B cell (primary cell): ENCODE data around the gene CLASRP. TPM values are rescaled to one million over a fixed set of nuclear protein-coding genes. Genes with fewer than 3 reads are reported as not detected.

Experiments
- ATAC-seq: fragments of 200-7000 bp; cut with Tn5 transposase; one replicate; pipeline ENCODE4 v1.10.0; 2021; ENCODE audit warnings: low read depth, mild to moderate bottlenecking, moderate number of reproducible peaks, moderate library complexity
- CTCF ChIA-PET: fragments of 350-600 bp; sonication (Branson Sonifier 250); formaldehyde crosslinking; loops from one replicate; lab custom pipeline; 2021; ENCODE audit warnings: antibody characterized with exemption, inconsistent platforms; lab: Charles Lee
- POLR2A ChIA-PET: fragments of 350-600 bp; sonication (Branson Sonifier 250); formaldehyde crosslinking; loops from one replicate; lab custom pipeline; 2021; ENCODE audit warnings: antibody characterized with exemption; lab: Charles Lee
- DNase-seq: peaks from one replicate; pipeline ENCODE4 v3.0.0; 2013
- H2AFZ ChIP-seq: 2 replicates; pipeline ENCODE4 v1.6.1; 2012; ENCODE audit warnings: mild to moderate bottlenecking, low read depth, low read length; ENCODE audit not compliant: insufficient read depth, poor library complexity, severe bottlenecking
- H3K27ac ChIP-seq, 2 donors: 1 replicate in 1 of 2; 2 replicates in 1 of 2; pipeline ENCODE4 v1.5.1; 2012 to 2013; ENCODE audit warnings: low read length in 2 of 2, mild to moderate bottlenecking in 2 of 2, moderate library complexity in 1 of 2
- H3K27me3 ChIP-seq, 4 experiments: fragments of 200-600 bp in 1 of 4; sonication (generic) in 1 of 4; replicated peaks in 1 of 4; 1 replicate in 2 of 4; 2 replicates in 2 of 4; pipeline versions ENCODE4 v1.6.1 to v1.7.0; 2013 to 2016; ENCODE audit warnings: low read length in 3 of 4, mild to moderate bottlenecking in 2 of 4, mixed read lengths in 1 of 4, moderate library complexity in 1 of 4; ENCODE audit not compliant: insufficient read depth in 4 of 4, control insufficient read depth in 3 of 4; ENCODE audit errors: control extremely low read depth in 1 of 4
- H3K36me3 ChIP-seq, 2 experiments: replicated peaks in 1 of 2; 1 replicate in 1 of 2; 2 replicates in 1 of 2; pipeline versions ENCODE4 v1.6.1 to v1.7.1; 2013; ENCODE audit warnings: low read length in 1 of 2; ENCODE audit not compliant: insufficient read depth in 2 of 2, control insufficient read depth in 1 of 2; ENCODE audit errors: control extremely low read depth in 1 of 2, extremely low read depth in 1 of 2
- H3K4me1 ChIP-seq, 2 donors: fragments of 200-600 bp in 1 of 2; sonication (generic) in 1 of 2; 1 replicate in 1 of 2; 2 replicates in 1 of 2; pipeline versions ENCODE4 v1.5.1 to v1.6.1; 2013 to 2017; ENCODE audit warnings: low read length in 2 of 2; ENCODE audit not compliant: control insufficient read depth in 2 of 2, insufficient read depth in 2 of 2
- H3K4me2 ChIP-seq: replicated peaks from 2 replicates; pipeline ENCODE3; 2012; ENCODE audit warnings: mild to moderate bottlenecking, low read depth, low read length; ENCODE audit not compliant: poor library complexity, severe bottlenecking
- H3K4me3 ChIP-seq, 5 experiments: fragments of 200-600 bp in 1 of 5; sonication (generic) in 1 of 5; 1 replicate in 3 of 5; 2 replicates in 2 of 5; pipeline versions ENCODE4 v1.5.1 to v1.7.0; 2011 to 2016; ENCODE audit warnings: low read length in 4 of 5, mild to moderate bottlenecking in 4 of 5, low read depth in 2 of 5, control low read depth in 1 of 5, moderate library complexity in 1 of 5; ENCODE audit not compliant: insufficient read depth in 1 of 5; ENCODE audit errors: control extremely low read depth in 1 of 5, extremely low read depth in 1 of 5
- H3K79me2 ChIP-seq: fragments of 200-600 bp; sonication (generic); one replicate; pipeline ENCODE4 v1.6.0; 2016; ENCODE audit warnings: low read length; ENCODE audit not compliant: control insufficient read depth, insufficient read depth
- H3K9ac ChIP-seq: fragments of 200-600 bp; sonication (generic); 2 replicates; pipeline ENCODE4 v1.6.1; 2017; ENCODE audit warnings: mild to moderate bottlenecking, low read length, moderate library complexity
- H3K9me3 ChIP-seq, 3 donors: one replicate each; pipeline versions ENCODE4 v1.6.1 to v1.7.1; 2013; ENCODE audit warnings: low read length in 2 of 3; ENCODE audit not compliant: control insufficient read depth in 2 of 3, insufficient read depth in 1 of 3; ENCODE audit errors: control extremely low read depth in 1 of 3
- H4K20me1 ChIP-seq: 2 replicates; pipeline ENCODE4 v1.6.0; 2012; ENCODE audit warnings: mild to moderate bottlenecking, low read length; ENCODE audit not compliant: insufficient read depth, control insufficient read depth, poor library complexity, severe bottlenecking
- H3K27ac Mint-ChIP-seq: one replicate; pipeline ENCODE4 v1.8.0; 2021; ENCODE audit warnings: mixed read lengths
- H3K27me3 Mint-ChIP-seq: one replicate; pipeline ENCODE4 v1.8.0; 2021; ENCODE audit warnings: mixed read lengths
- H3K4me1 Mint-ChIP-seq: one replicate; pipeline ENCODE4 v1.8.0; 2021; ENCODE audit warnings: mixed read lengths
- H3K4me3 Mint-ChIP-seq: one replicate; pipeline ENCODE4 v1.8.0; 2021; ENCODE audit warnings: mixed read lengths
- H3K9me3 Mint-ChIP-seq: one replicate; pipeline ENCODE4 v1.8.0; 2022; ENCODE audit warnings: mixed read lengths; ENCODE audit not compliant: insufficient read depth
- CTCF ChIP-seq: fragments of 200-600 bp; IDR thresholded peaks from one replicate; pipeline ENCODE4 v1.8.0; 2022; ENCODE audit warnings: antibody characterized with exemption, mild to moderate bottlenecking
- EZH2 ChIP-seq: IDR thresholded peaks from 2 replicates; pipeline ENCODE4 v1.6.1; 2012; ENCODE audit warnings: borderline replicate concordance, low read depth, mild to moderate bottlenecking, moderate library complexity, low read length; ENCODE audit not compliant: insufficient read depth, poor library complexity, severe bottlenecking
- WGBS: methylation state at CpG from one replicate; pipeline ENCODE4 v1.1.5; 2013; ENCODE audit warnings: missing lambda C conversion rate; ENCODE audit not compliant: insufficient coverage; 5-methylcytosine and 5-hydroxymethylcytosine counted together
- intact Hi-C: fragments of 100-400 bp; cut with micrococcal nuclease; formaldehyde crosslinking; loops from one replicate; pipeline ENCODE4 v1.10.0; 2022
- polyA plus RNA-seq: library from polyadenylated mRNA; depleted of rRNA; stranded (reverse); fragments of >200 nt; gene quantifications from 2 replicates; pipeline ENCODE4 v1.2.3, GENCODE V29; 2012
- total RNA-seq, 2 donors: library from RNA; stranded (reverse); fragments of 120-200 nt in 1 of 2; gene quantifications; 1 replicate in 1 of 2; 2 replicates in 1 of 2; pipeline versions ENCODE4 v1.2.3 to v1.2.4, GENCODE V29; 2013 to 2022

Gene CLASRP
- total and polyA plus RNA-seq, 2 donors (not counting 1 experiment from before 2014, with no cell fraction given), result 234 to 285 TPM

DNA sequence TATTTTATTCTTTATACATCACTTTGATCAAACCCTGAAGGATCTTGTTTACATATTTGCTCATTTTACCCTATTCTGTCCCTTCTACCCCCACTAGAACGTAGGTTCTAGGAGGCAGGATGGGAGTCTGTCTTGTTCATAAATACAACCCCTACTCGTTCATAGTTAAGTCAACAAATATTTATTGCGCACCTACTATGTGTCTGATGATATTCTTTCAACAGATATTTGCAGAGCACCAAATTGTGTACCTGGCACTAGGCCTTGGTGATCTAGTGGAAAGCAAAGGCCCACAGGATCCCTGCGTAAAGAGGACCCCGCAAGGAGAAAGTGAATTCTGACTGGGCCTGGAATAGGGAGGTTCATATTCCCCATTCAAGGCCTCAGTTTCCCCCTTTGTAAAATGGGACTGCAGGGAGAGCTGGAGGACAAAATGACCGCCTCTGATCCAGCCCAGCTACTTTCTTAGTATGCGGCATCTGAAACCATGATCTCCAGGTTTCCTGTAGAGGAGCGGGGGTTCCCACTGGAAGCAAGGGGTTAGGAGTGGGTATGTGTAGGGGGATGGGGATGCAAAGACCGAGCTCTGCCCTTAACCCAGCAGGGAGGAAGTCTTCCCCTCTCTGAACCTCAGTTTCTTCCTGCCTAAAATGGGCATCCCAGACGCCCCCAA lies 39.7 kb downstream of the CLASRP start:
- Mint-ChIP-seq H3K9me3 (no peaks in the 10 kb centered on the region), H3K27ac (peak overlapping the region; percentile 94), H3K27me3 (no peaks in the 10 kb centered on the region), H3K4me3 (peak overlapping the region; percentile 98), H3K4me1 (peaks cover 54% of the 10 kb centered on the region)
- peaks cover 42 to 57% of the 10 kb centered on the region in 2 donors for H3K4me1 ChIP-seq
- H3K9me3 ChIP-seq, result no peaks in the 10 kb centered on the region
- ChIA-PET POLR2A (interaction anchor here (0.7 to 4.1 kb wide), 4 partner anchors 14 to 114 kb away, joined by 3 to 28 read pairs (median 10); partner anchors contain the start of genes BLOC1S3, PPP1R37 and TRAPPC6A), CTCF (interaction anchor here (0.9 to 2.4 kb wide), 5 partner anchors 11 to 19 kb away, joined by 3 to 8 read pairs (median 7); partner anchors contain the start of gene PPP1R37)
- intact Hi-C loops, result loop anchor here (1.0 to 5.0 kb wide), 4 partner anchors 13 to 326 kb away; partner anchors contain the start of gene CLASRP
- H3K27me3 ChIP-seq, result no peaks in the 10 kb centered on the region
- H3K9ac ChIP-seq, result peak overlapping the region; percentile 92
- TF ChIP-seq CTCF, result no peak
- no peak for TF ChIP-seq EZH2
- ATAC-seq, result no peak
- H2AFZ ChIP-seq, result peak overlapping the region; percentile 95
- DNase-seq, result no peak
- peak overlapping the region; percentile 92 for H3K4me2 ChIP-seq
- H3K4me3 ChIP-seq, result peak overlapping the region in 4 of 5 experiments; percentile 71 to 98 (median 84)
- 70% methylated on average over 4 of the region's 10 CpGs for WGBS
- peaks cover 37% of the 10 kb centered on the region for H4K20me1 ChIP-seq
- peaks cover 0 to 28% of the 10 kb centered on the region in 2 experiments for H3K36me3 ChIP-seq
- H3K27ac ChIP-seq, result peak overlapping the region; percentile 62 to 92
- H3K79me2 ChIP-seq, result peaks cover 88% of the 10 kb centered on the region
